HEK293T (cell line): ENCODE data around the gene TOM1L1.
"Not testable (repeated sequence)": the region's sequence is repeated elsewhere in the genome, so short reads cannot be mapped to it uniquely, and the experiment has no call there.

ENCODE experiments used
- CTCF ChIA-PET: fragments of 350-600 bp; formaldehyde crosslinking; extraction: SDS; loops from one replicate; lab custom pipeline; 2021; ENCODE audit warnings: antibody characterized with exemption, inconsistent platforms; lab: Yijun Ruan, JAX
- POLR2A ChIA-PET: fragments of 350-600 bp; formaldehyde crosslinking; extraction: SDS; loops from one replicate; lab custom pipeline; 2020; ENCODE audit warnings: antibody characterized with exemption, inconsistent platforms; lab: Yijun Ruan, JAX
- DNase-seq: peaks from one replicate; pipeline ENCODE4 v3.0.0; 2012; ENCODE audit warnings: mixed read lengths; ENCODE audit errors: extremely low spot score
- ARNT ChIP-seq: fragments of 450-650 bp; IDR thresholded peaks from 2 replicates; pipeline ENCODE4 v1.6.1; 2017; ENCODE audit warnings: mild to moderate bottlenecking
- BHLHE40 ChIP-seq: fragments of 450-650 bp; IDR thresholded peaks from 2 replicates; pipeline ENCODE4 v1.6.1; 2016; ENCODE audit warnings: mild to moderate bottlenecking, moderate library complexity, borderline replicate concordance
- CTBP1 ChIP-seq: fragments of 450-650 bp; IDR thresholded peaks from 2 replicates; pipeline ENCODE4 v1.6.1; 2016; ENCODE audit warnings: borderline replicate concordance
- ELF4 ChIP-seq: fragments of 450-650 bp; IDR thresholded peaks from 2 replicates; pipeline ENCODE4 v1.6.1; 2017; ENCODE audit warnings: antibody characterized with exemption
- FOXA1 ChIP-seq: fragments of 450-650 bp; IDR thresholded peaks from 2 replicates; pipeline ENCODE4 v1.6.1; 2016; ENCODE audit warnings: mild to moderate bottlenecking
- FOXK2 ChIP-seq: fragments of 450-650 bp; IDR thresholded peaks from 2 replicates; pipeline ENCODE4 v1.6.1; 2016; ENCODE audit warnings: mild to moderate bottlenecking
- FOXM1 ChIP-seq: fragments of 450-650 bp; IDR thresholded peaks from 2 replicates; pipeline ENCODE4 v1.6.1; 2017; ENCODE audit warnings: mild to moderate bottlenecking, borderline replicate concordance
- HDGF ChIP-seq: fragments of 450-650 bp; IDR thresholded peaks from 2 replicates; pipeline ENCODE4 v1.6.1; 2017; ENCODE audit warnings: antibody characterized with exemption, borderline replicate concordance
- L3MBTL2 ChIP-seq: fragments of 450-650 bp; conservative IDR thresholded peaks from 2 replicates; pipeline ENCODE4 v1.6.1; 2016; ENCODE audit warnings: mild to moderate bottlenecking
- LEF1 ChIP-seq: fragments of 450-650 bp; IDR thresholded peaks from 2 replicates; pipeline ENCODE4 v1.6.1; 2017; ENCODE audit warnings: mild to moderate bottlenecking, borderline replicate concordance
- NFRKB ChIP-seq: fragments of 450-650 bp; IDR thresholded peaks from 2 replicates; pipeline ENCODE4 v1.6.1; 2016; ENCODE audit warnings: mild to moderate bottlenecking, moderate library complexity
- SP1 ChIP-seq: fragments of 450-650 bp; IDR thresholded peaks from 2 replicates; pipeline ENCODE4 v1.6.1; 2017
- SUZ12 ChIP-seq: fragments of 450-650 bp; IDR thresholded peaks from 2 replicates; pipeline ENCODE4 v1.6.1; 2016; ENCODE audit warnings: mild to moderate bottlenecking
- TARDBP ChIP-seq: fragments of 450-650 bp; IDR thresholded peaks from 2 replicates; pipeline ENCODE4 v1.6.1; 2016
- ZNF384 ChIP-seq: fragments of 450-650 bp; IDR thresholded peaks from 2 replicates; pipeline ENCODE4 v1.6.1; 2016
- TF ChIP-seq, protein P1 (sequence below): fragments of 450-650 bp; IDR thresholded peaks from 2 replicates; pipeline ENCODE4 v1.6.1; 2016

The TOM1L1 gene

DNA sequence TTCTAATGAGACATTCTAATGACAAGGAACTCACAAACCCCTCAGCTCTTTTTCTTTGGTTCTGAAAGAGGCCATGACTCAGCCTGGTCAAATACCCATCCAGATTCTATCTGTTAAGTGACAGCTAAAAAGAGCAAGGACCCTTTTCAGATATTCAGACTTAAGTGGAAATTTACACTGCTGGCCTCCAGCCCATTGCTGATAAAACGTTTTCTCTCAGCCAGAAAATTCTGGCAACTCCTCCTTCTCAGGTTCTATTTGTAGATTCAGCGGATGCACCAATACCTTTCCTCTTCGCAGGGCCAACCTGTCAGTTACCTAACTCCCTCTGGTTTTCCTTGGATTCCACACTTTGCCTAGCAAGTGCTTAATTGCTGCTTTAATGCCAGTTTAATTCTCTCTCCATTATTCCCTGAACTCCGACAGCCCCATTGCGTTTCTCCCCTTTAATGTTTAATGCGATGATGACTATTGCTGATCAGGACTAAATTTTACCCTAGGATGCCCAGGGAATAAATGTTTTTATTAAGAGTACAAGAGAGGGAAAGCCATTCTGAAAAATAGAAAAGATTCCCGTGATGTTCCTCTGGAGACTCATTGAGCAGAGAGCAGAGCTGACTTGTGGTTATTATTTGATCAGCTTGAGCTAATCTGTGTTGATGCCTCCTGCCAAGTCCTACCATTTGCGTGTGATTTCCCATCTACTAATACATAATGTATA, 35.9 kb upstream of the TOM1L1 start:
- no peak for DNase-seq
- CTCF ChIA-PET: no interaction called here
- POLR2A ChIA-PET: no interaction called here
- TF ChIP-seq FOXA1: no peak
- no peak for TF ChIP-seq FOXK2

DNA sequence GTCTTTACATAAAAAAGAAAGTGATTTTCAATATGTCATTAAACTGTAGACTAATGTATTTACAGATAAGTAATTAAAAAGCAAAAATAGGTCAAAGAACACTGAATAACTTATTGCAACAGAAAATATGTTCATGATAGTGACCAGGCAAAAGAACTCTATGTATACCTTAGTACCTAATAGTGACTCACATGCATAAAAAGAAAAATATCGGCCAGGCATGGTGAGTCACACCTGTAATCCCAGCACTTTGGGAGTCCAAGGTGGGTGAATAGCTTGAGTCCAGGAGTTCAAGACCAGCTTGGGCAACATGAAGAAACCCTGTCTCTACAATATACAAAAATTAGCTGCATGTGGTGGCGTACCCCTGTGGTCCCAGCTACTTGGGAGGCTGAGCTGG, 33.0 kb upstream of the TOM1L1 start:
- POLR2A ChIA-PET: no interaction called here
- no peak for DNase-seq
- TF ChIP-seq FOXK2 (no peak), SP1 (no peak), TARDBP (no peak), SUZ12 (no peak), HDGF (no peak), NFRKB (no peak), ELF4 (no peak), FOXA1 (no peak), CTBP1 (no peak), LEF1 (no peak), ZNF384 (no peak), ARNT (no peak), L3MBTL2 (no peak), FOXM1 (no peak), BHLHE40 (no peak)
- TF ChIP-seq, protein P1, sequence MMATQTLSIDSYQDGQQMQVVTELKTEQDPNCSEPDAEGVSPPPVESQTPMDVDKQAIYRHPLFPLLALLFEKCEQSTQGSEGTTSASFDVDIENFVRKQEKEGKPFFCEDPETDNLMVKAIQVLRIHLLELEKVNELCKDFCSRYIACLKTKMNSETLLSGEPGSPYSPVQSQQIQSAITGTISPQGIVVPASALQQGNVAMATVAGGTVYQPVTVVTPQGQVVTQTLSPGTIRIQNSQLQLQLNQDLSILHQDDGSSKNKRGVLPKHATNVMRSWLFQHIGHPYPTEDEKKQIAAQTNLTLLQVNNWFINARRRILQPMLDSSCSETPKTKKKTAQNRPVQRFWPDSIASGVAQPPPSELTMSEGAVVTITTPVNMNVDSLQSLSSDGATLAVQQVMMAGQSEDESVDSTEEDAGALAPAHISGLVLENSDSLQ: no peak
- CTCF ChIA-PET: no interaction called here

DNA sequence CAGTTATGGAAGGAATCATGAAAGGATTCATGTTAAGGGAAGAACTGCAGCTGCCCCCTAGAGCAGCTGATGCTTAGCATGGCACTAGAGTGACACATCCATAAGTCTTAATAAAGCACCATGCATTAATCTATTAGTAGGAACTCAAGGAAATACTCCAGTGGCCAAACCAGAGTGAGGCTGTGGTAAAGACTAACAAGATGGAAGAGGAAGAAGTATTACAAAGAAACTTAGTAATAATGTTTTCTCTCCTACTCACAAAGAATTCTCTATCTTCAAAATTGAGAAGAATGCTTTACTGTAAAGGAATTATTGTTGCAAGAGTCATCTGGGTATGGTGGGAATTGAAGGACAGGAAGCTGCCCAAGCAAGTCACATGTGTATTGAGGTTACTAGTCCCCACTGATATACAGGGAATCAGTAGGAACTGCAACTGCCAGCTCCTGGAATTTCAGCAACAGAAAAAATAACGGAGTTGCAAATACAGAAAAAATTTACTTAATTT, 29.9 kb upstream of the TOM1L1 start:
- no peak for TF ChIP-seq FOXK2
- TF ChIP-seq ARNT: no peak
- TF ChIP-seq NFRKB: no peak
- TF ChIP-seq, protein P1: no peak
- no peak for TF ChIP-seq ZNF384
- no peak for TF ChIP-seq LEF1
- no peak for TF ChIP-seq SUZ12
- no peak for TF ChIP-seq L3MBTL2
- TF ChIP-seq HDGF: no peak
- no peak for TF ChIP-seq FOXM1
- TF ChIP-seq FOXA1: no peak
- no peak for TF ChIP-seq ELF4
- no peak for DNase-seq
- POLR2A ChIA-PET: no interaction called here
- CTCF ChIA-PET: no interaction called here

DNA sequence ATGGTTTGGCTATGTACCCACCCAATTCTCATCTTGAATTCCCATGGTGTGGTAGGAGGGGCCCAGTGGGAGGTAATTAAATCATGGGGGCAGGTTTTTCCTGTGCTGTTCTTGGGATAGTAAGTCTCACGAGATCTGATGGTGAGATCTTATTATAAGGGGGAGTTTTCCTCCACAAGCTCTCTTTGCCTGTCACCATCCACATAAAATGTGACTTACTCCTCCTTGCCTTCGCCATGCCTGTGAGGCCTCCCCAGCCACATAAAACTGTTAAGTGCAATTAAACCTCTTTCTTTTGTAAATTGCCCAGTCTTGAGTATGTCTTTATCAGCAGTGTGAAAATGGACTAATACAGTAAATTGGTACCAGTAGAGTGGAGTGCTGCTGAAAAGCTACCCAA, 24.7 kb upstream of the TOM1L1 start:
- DNase-seq, POLR2A ChIA-PET, CTCF ChIA-PET: not testable (repeated sequence)

DNA sequence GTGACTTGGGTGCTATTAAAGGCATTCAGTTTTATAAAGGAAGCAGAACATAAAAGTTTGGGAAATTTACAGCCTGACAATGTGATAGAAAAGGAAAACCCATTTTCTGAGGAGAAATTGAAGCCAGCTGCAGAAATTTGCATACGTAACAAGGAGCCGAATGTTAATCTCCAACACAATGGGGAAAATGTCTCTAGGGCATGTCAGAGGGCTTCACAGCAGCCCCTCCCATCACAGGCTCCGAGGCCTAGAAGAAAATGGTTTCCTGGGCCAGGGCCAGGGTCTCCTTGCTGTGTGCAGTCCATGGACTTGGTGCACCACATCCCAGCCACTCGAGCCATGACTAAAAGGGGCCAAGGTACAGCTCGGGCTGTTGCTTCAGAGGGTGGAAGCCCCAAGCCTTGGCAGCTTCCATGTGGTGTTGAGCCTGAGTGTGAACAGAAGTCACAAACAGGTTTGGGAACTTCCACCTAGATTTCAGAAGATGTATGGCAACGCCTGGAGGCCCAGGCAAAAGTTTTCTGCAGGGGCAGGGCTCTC, 23.9 kb upstream of the TOM1L1 start:
- ChIA-PET POLR2A (no interaction called here), CTCF (no interaction called here)
- no peak for DNase-seq
- TF ChIP-seq LEF1 (no peak), NFRKB (no peak), ZNF384 (no peak), L3MBTL2 (no peak), BHLHE40 (no peak), FOXM1 (no peak), ARNT (no peak), TARDBP (no peak)

DNA sequence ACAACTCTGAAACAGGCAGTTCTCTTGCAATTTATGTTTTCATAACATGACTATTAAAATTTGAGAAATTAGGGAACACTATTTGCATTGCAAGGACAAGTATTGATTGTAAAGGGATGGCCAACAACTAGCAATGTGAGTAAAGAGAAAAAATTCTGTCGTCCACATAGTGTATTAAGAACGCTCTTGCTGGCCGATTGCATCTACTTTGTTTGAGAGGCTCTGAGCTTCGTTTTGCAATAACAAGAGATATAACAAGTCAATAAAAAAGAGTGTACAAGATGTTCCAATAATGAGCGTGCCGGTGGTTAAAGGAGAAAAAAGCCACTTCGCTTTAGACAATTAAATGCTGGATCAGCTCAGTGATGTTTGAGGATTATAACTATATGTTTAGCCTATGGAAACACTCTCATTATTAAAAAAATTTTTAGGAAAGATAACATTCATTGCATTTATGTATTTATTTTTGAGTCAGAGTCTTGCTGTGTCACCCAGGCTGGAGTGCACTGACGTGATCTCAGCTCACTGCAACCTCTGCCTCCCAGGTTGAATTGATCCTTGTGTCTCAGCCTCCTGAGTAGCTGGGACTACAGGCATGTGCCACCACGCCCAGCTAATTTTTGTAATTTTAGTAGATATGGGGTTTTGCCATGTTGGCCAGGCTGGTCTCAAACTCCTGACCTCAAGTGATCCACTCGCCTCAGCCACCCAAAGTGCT, 19.2 kb upstream of the TOM1L1 start:
- POLR2A ChIA-PET: no interaction called here
- TF ChIP-seq CTBP1: no peak
- no peak for TF ChIP-seq BHLHE40
- TF ChIP-seq NFRKB: no peak
- TF ChIP-seq, protein P1: no peak
- no peak for TF ChIP-seq FOXM1
- TF ChIP-seq ZNF384: no peak
- no peak for TF ChIP-seq HDGF
- TF ChIP-seq L3MBTL2: no peak
- TF ChIP-seq SP1: no peak
- no peak for TF ChIP-seq FOXK2
- TF ChIP-seq LEF1: no peak
- TF ChIP-seq TARDBP: no peak
- TF ChIP-seq ARNT: no peak
- no peak for TF ChIP-seq FOXA1
- no peak for TF ChIP-seq SUZ12
- CTCF ChIA-PET: interaction anchor here (0.6 kb wide), 1 partner anchor 1130 kb away, joined by 3 read pairs; no protein-coding TSS in a partner anchor
- DNase-seq: no peak
